HFFc6 (cell line): ENCODE results near the gene ZNF652. TPM values are rescaled to one million over a fixed set of nuclear protein-coding genes. Genes with fewer than 3 reads are reported as not detected.
"Not testable (repeated sequence)": the region's sequence is repeated elsewhere in the genome, so short reads cannot be mapped to it uniquely, and the experiment has no call there.

Source experiments
- DNase-seq: peaks from one replicate; pipeline ENCODE4 v3.0.0-alpha.2; 2018
- H3K27ac Mint-ChIP-seq: 2 replicates; pipeline ENCODE4 v1.8.0; 2020; ENCODE audit warnings: mild to moderate bottlenecking, mixed read lengths
- H3K27me3 Mint-ChIP-seq: 2 replicates; pipeline ENCODE4 v1.8.0; 2021; ENCODE audit warnings: mild to moderate bottlenecking, moderate library complexity, mixed read lengths; ENCODE audit not compliant: insufficient read depth
- H3K36me3 Mint-ChIP-seq: 2 replicates; pipeline ENCODE4 v1.8.0; 2021; ENCODE audit warnings: low read depth, mixed read lengths
- H3K4me1 Mint-ChIP-seq: 2 replicates; pipeline ENCODE4 v1.8.0; 2020; ENCODE audit warnings: low read depth, mixed read lengths
- H3K4me3 Mint-ChIP-seq: 2 replicates; pipeline ENCODE4 v1.8.0; 2020; ENCODE audit warnings: mild to moderate bottlenecking, moderate library complexity, mixed read lengths
- H3K9me3 Mint-ChIP-seq: 2 replicates; pipeline ENCODE4 v1.8.0; 2020; ENCODE audit warnings: mild to moderate bottlenecking, mixed read lengths
- total RNA-seq, 6 experiments: library from RNA; stranded (reverse); fragmentation: NEBNext Ultra II Directional; extraction: Animal tissue kit (Norgen Biotek cat#: 25700); gene quantifications; 2 replicates in 1 of 6; 3 replicates in 5 of 6; pipeline ENCODE4 v1.2.3, GENCODE V29; 2021
- TF ChIP-seq, protein P1 (sequence below): fragments of 200-600 bp; sonication (generic); IDR thresholded peaks from 2 replicates; pipeline ENCODE4 v1.5.0; 2021; ENCODE audit warnings: antibody characterized with exemption, mild to moderate bottlenecking

ZNF652 gene
- total RNA-seq, 6 experiments from 2014 or later, result 12.0 to 15.5 (median 12.7) TPM

DNA sequence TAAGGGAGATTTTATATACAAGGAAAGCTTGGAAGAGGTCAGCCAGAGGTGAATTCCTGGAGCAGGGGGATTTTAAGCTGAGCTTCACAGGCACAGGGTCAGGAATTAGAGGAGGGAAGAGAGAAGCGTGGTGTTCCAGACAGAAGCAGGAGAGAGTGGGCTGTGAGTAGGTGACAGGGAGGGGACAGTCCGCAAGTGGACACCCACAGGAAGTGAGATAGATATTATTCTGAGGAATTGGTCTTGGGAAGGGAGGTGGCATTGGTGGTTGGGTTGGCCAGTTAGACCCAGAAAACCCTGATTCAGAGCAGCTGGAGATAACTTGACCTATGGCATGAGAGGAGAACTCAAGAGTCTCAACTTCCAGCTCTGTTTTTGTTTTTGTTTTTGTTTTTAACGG is 37.9 kb upstream of the ZNF652 start:
- Mint-ChIP-seq H3K27me3 (peaks cover 1% of the 10 kb centered on the region; the same call in 1 of the 2 replicates), H3K27ac (no peak overlapping the region), H3K4me1 (peaks cover under 1% of the 10 kb centered on the region), H3K9me3 (no peaks in the 10 kb centered on the region), H3K4me3 (no peak overlapping the region), H3K36me3 (peaks cover 13% of the 10 kb centered on the region; the same call in 1 of the 2 replicates)
- TF ChIP-seq, protein P1, sequence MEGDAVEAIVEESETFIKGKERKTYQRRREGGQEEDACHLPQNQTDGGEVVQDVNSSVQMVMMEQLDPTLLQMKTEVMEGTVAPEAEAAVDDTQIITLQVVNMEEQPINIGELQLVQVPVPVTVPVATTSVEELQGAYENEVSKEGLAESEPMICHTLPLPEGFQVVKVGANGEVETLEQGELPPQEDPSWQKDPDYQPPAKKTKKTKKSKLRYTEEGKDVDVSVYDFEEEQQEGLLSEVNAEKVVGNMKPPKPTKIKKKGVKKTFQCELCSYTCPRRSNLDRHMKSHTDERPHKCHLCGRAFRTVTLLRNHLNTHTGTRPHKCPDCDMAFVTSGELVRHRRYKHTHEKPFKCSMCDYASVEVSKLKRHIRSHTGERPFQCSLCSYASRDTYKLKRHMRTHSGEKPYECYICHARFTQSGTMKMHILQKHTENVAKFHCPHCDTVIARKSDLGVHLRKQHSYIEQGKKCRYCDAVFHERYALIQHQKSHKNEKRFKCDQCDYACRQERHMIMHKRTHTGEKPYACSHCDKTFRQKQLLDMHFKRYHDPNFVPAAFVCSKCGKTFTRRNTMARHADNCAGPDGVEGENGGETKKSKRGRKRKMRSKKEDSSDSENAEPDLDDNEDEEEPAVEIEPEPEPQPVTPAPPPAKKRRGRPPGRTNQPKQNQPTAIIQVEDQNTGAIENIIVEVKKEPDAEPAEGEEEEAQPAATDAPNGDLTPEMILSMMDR, result no peak
- no peak for DNase-seq

DNA sequence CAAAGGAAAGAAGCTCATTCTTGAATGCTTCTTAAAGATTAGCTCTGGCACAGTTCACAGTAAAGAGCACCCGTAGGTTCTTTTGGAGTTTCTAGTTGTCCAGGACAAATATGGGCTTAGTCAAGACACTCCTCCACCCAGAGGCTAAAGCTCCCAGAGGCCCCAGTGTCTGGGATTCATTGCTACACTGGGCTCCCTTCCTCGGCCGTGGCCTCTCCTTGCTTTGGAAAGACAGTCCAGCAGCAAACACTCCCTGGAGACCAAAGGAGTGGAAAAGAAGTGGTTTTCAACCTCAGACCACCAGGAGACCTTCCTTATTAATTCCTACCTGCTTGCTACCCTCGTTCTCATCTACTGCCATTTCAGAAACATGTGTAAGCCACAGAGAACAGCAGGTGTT is 35.5 kb upstream of the ZNF652 start:
- no peak for DNase-seq
- Mint-ChIP-seq H3K4me1 (peaks cover 12% of the 10 kb centered on the region), H3K27ac (no peak overlapping the region), H3K36me3 (no peaks in the 10 kb centered on the region), H3K9me3 (no peaks in the 10 kb centered on the region), H3K27me3 (no peaks in the 10 kb centered on the region), H3K4me3 (no peak overlapping the region)
- TF ChIP-seq, protein P1, result no peak

DNA sequence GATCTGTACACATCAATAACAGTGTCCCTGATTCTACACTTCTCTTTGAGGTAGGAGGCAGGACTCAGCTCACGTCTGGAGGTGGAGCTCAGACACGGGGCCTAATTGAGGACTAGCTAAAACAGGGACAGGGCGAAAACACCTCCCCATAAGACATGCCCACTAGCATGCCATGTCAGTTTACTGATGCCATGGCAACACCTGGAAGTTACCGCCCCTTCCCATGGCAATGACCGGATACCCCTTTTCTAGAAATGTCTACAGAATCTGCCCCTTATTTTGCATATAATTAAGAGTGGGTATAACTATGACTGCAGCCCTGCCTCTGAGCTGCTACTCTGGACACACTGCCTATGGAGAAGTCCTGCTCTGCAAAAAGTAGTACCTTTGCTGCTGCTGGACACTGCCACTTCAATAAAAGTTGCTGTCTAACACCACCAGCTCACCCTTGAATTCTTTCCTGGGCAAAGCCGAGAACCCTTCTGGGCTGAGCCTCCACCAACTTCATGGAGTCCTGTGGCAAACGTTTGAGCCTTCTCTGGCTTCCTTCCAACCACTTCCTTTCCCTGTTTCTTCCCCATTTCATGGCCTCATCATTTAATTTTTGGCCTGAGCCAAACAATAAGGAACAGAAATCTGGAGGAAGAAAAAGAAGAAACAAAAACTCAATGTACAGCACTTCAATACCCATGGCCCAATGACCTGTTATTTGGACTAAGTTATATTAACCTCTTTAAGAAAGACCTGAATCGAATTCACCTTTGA is 31.6 kb upstream of the ZNF652 start:
- H3K4me1 Mint-ChIP-seq, result peaks cover 36% of the 10 kb centered on the region
- TF ChIP-seq, protein P1, result no peak
- no peaks in the 10 kb centered on the region; the same call in 1 of the 2 replicates for H3K27me3 Mint-ChIP-seq
- H3K27ac Mint-ChIP-seq, result no peak overlapping the region
- no peak overlapping the region for H3K4me3 Mint-ChIP-seq
- no peaks in the 10 kb centered on the region for H3K36me3 Mint-ChIP-seq
- DNase-seq, result no peak
- no peaks in the 10 kb centered on the region for H3K9me3 Mint-ChIP-seq

DNA sequence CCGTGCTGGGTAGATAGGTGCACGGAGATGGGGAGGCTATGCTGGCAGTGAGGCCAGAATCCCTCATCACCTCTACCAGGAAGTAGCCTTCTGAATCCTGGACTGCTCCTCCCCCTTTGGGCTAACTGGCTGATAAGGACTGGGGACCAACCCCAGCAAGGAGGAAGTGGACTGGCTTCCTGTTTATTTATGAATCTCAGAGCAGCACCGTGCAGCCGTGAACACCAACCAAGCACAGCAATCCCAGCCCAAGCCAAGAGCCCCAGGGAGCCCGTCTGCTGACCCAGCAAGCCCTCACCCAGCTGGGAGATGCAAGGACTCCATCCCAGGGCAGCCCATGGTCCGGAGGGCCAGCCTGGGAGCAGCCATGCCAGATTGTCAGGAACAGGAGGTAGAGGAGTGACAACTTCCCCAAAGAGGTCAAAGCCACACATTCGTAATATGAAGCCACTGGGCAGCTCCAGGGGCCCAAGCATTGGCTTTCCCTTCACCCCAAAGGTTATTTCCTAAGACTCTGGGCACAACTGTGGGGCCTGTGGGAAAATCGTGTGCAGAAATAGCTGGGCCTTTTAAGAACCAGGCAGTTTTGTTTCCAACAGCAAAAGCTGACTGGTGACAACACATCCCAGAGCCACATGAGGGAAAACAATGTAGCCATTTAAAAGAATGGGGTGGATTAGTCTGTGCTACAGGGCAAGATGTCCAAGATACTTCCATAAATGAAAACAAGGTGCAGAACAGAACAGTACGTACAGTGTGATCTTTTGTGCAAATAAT is 28.7 kb upstream of the ZNF652 start:
- peak overlapping the region; percentile 82 for H3K27ac Mint-ChIP-seq
- no peaks in the 10 kb centered on the region for H3K9me3 Mint-ChIP-seq
- H3K4me3 Mint-ChIP-seq, result 0 out of 2 replicates have a peak overlapping the region, but pooled peaks have one; percentile 28

DNA sequence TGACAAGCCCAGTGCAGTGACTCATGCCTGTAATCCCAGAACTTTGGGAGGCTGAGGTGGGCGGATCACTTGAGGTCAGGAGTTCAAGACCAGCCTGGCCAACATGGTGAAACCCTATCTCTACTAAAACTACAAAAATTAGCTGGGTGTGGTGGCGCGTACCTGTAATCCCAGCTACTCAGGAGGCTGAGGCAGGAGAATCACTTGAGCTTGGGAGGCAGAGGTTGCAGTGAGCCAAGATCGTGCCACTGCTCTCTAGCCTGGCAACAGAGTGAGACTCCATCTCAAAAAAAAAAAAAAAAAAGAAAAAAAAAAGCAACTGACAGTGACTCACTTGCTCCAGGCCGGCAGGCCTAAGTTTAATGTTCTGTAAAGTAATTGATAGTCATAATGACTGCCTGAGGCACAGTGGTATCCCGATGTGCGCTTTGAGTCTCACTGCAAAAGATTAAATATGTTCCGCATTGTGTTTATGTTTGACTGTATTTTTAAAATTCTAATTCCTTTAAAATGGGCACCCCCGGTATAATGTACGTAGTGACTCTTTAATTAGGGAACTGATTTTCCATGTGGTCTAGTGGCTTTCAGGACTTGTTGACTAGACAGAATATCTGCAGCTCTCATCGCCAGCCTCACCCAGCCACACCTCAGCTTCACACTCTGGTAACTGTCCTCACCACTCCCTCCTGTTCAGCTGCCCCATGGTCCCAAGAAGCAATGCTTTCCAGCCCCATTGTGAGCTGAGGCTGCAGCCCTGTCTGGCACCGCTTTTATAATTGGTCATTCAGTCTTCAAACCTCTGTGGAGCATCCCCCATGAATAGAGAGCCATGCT is 27.7 kb upstream of the ZNF652 start:
- H3K9me3 Mint-ChIP-seq, H3K27me3 Mint-ChIP-seq, H3K36me3 Mint-ChIP-seq: not testable (repeated sequence)
- Mint-ChIP-seq H3K4me3 (peak overlapping the region; percentile 7), H3K4me1 (peaks cover 33% of the 10 kb centered on the region), H3K27ac (peak overlapping the region; percentile 82)
- peak; percentile 79 for DNase-seq

More for the DNA sequence above, 28.7 kb upstream of the ZNF652 start:
- Mint-ChIP-seq H3K36me3 (no peaks in the 10 kb centered on the region), H3K27me3 (peaks cover 1% of the 10 kb centered on the region), H3K4me1 (peaks cover 36% of the 10 kb centered on the region)
- TF ChIP-seq, protein P1, result no peak
- no peak for DNase-seq
